ENCODE measurements around the gene ALG12.

Gene ALG12

DNA sequence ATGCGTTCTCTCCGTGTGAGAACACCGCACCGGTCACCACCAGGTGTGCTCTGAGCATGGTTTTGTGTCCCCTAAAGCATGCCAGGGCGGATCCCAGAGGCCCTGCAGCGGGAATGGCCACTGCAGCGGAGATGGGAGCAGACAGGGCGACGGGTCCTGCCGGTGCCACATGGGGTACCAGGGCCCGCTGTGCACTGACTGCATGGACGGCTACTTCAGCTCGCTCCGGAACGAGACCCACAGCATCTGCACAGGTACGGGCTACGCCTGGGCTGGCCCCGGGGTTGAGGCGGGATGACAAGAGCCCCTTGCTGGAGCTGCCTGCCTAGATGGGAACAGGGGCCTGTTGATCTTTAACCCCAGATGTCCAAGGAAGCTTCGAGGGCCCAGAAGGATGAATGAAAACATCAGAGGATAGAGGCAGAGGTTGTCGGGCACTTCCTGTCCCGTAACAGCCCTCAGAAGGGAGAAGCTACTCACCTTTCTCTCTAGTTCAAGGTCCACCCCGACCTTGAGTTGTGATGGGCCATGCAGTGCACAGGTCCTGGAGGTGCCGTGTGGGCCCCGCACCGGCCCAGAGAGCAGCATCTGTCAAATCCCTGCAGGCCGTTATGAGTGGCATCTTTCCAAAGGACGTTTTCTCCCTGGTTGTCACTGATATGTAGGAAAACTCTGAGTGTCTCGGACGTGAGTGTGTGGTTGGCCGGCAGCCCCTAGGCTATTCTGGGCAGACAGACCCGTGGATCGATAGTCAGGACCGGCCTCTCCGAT, 3.5 kb upstream of the ALG12 start:
- TF ChIP-seq, protein P1, sequence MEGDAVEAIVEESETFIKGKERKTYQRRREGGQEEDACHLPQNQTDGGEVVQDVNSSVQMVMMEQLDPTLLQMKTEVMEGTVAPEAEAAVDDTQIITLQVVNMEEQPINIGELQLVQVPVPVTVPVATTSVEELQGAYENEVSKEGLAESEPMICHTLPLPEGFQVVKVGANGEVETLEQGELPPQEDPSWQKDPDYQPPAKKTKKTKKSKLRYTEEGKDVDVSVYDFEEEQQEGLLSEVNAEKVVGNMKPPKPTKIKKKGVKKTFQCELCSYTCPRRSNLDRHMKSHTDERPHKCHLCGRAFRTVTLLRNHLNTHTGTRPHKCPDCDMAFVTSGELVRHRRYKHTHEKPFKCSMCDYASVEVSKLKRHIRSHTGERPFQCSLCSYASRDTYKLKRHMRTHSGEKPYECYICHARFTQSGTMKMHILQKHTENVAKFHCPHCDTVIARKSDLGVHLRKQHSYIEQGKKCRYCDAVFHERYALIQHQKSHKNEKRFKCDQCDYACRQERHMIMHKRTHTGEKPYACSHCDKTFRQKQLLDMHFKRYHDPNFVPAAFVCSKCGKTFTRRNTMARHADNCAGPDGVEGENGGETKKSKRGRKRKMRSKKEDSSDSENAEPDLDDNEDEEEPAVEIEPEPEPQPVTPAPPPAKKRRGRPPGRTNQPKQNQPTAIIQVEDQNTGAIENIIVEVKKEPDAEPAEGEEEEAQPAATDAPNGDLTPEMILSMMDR (IDR thresholded peaks at IDR 0.05; ENCODE audit: low read depth, low read length) = no peak
- DNase-seq (ENCODE audit: extremely low read depth, low read depth) = no peak

DNA sequence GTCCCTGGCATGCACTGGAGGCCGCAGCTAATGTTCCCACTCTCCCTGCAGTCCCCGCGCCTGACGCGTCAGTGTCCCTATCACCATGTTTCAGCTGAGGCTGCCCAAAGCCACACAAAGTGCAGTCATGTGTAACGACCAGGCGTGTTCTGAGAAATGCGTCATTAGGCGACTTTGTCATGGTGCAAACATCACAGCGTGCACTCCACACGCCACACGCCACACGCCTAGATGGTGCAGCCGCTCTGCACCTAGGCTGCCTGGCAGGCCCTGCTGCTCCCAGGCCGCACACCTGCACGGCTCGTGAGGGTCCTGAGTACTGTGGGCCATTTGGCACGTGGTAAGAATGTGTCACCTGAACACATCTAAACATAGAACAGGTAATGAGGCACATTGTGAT, 2.6 kb upstream of the ALG12 start:
- TF ChIP-seq, protein P1 (IDR thresholded peaks at IDR 0.05; ENCODE audit: low read depth, low read length) = no peak
- no peak for DNase-seq (ENCODE audit: extremely low read depth, low read depth)

DNA sequence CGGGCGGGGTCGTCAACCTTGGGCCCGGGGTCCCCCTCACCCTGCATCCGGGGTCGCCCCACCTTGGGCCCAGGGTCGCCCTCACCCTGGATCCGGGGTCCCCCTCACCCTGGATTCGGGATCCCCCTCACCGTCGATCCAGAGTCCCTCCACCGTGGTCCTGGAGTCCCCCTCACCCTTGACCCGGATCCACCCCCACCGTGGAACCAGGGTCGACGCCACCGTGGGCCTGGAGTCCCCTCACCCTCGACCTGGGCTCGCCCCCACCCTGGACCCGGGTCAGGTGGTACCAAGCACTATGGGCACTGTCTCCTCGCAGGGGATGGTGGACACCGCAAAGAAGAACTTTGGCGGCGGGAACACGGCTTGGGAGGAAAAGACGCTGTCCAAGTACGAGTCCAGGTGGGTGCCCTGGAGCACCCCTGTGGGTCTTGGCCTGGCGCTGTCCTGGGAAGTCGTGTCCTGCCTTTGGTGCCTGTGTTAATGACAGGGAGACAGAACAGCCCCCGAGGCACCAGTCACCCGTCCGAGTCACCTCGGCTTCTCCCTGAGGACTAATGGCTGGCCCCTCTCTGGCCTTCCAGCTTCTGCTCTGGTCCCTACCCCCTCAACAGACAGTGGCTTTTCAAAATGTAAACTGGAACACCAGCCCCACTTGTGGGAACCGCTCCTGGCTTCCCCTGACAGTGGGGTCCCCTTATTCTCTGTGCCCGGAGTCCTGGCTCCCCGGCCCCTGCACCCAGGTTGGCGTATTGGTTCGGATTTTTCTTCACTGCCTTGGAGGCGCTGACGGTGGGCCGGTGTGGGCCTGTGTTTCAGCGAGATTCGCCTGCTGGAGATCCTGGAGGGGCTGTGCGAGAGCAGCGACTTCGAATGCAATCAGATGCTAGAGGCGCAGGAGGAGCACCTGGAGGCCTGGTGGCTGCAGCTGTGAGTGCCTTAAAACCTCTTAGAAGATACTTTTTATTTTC, 958 bp upstream of the ALG12 start:
- TF ChIP-seq, protein P1 (IDR thresholded peaks at IDR 0.05; ENCODE audit: low read depth, low read length) = no peak
- no peak for DNase-seq (ENCODE audit: extremely low read depth, low read depth)

DNA sequence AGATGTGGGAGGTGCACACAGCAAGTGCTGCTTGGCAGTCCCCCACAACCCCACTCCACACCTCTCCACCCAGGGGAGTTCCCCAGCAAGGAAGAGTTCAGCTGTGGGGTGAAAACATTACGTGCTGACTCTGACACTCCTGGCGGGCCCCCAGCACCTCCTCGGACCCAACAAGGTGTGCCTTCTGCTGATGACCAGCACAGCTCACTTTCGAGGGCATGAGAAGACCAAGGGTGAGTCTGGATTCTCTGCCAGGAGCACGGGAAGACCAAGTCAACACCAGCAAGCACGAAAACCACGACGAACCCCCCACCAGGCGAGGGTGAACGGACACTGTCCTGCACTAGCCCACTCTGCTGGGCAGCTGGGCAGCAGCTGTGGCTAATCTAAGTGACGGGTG, 1.4 kb downstream of the ALG12 start:
- no peak for DNase-seq (ENCODE audit: extremely low read depth, low read depth)
- TF ChIP-seq, protein P1 (IDR thresholded peaks at IDR 0.05; ENCODE audit: low read depth, low read length) = no peak

DNA sequence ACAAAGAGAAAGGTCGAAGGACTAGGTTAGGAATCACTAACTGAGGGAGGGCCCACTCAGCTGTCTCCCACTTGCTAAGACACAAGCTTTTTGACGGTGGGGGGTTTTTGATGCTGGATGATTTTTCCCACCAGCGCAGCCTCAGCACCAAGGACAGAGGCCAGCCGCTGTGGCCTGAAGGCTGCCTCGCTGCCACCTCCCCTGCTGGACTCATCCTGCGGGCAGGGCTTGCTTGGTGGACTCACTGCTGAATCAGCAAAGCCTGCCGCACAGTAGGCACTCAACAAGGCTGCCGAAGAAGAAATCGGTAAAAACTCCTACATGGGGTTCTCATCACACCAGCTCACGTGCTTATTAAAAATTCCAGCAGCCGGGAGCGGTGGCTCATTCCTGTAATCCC, 2.6 kb downstream of the ALG12 start:
- no peak for DNase-seq (ENCODE audit: extremely low read depth, low read depth)
- TF ChIP-seq, protein P1 (IDR thresholded peaks at IDR 0.05; ENCODE audit: low read depth, low read length) = no peak

DNA sequence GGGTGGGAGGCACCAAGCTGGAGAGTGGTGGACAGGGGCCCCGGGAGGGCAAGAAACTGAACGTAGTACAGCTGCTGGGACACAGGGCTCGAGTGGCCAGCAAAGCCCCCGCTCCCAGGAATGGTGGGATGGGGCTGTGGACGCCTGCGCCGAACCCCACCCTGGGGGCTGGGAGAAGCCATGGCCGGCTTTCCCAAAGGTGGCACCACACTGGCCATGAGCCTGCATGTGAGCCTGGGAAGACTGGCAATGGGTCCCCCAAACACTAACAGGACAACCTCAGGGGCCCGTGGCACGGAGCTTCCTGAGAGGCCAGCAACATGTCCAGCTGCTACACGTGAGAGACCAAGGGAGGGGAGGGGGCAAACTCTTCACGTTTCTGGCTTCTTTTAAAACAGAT, 4.0 kb downstream of the ALG12 start:
- TF ChIP-seq, protein P1 (IDR thresholded peaks at IDR 0.05; ENCODE audit: low read depth, low read length) = no peak
- no peak for DNase-seq (ENCODE audit: extremely low read depth, low read depth)

DNA sequence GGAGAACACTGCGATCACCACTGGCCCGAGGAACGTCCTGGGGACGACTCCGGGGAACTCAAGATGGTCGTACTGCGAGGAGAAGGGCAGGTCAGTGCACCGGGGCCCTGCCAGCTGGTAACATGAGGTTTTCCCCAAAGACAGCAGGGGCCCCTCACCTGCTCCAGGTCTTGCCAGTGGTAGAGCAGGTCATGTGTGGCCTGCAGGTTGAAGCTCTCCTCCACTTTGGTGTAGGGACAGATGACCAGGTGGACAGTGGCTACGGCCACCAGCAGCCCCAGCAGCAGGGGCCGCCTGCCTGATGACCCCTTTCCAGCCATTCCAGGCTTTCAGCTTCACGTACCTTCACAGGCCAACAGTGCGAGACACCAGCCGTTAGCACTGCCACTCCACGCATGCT, 4.8 kb downstream of the ALG12 start:
- TF ChIP-seq, protein P1 (IDR thresholded peaks at IDR 0.05; ENCODE audit: low read depth, low read length) = no peak
- DNase-seq (ENCODE audit: extremely low read depth, low read depth) = no peak

Measured in AG09319 (cell line).